Activated T-helper 2 cell treated with anti-CD3 and anti-CD28 coated beads, Interferon-gamma antibody, Interleukin-2, Interleukin-4, amounts not matched to agents 10 μg/mL and 5 μg/mL and 100 μg/mL, durations not matched to agents 14 hours and 24 hours and 36 hours (primary cell): Measurements from ENCODE around the gene SVBP. TPM values are rescaled to one million over a fixed set of nuclear protein-coding genes. Genes with fewer than 3 reads are reported as not detected.

ENCODE experiments used
- DNase-seq: peaks from one replicate; pipeline ENCODE4 v3.0.0; 2021; ENCODE audit warnings: low spot score
- H3K27ac Mint-ChIP-seq: one replicate; pipeline ENCODE4 v1.8.0; 2021; ENCODE audit warnings: mixed read lengths
- H3K27me3 Mint-ChIP-seq: one replicate; pipeline ENCODE4 v1.8.0; 2021; ENCODE audit warnings: low read depth, mixed read lengths
- H3K36me3 Mint-ChIP-seq: one replicate; pipeline ENCODE4 v1.8.0; 2021; ENCODE audit warnings: low read depth, mixed read lengths
- H3K4me1 Mint-ChIP-seq: one replicate; pipeline ENCODE4 v1.8.0; 2021; ENCODE audit warnings: low read depth, mixed read lengths
- H3K4me3 Mint-ChIP-seq: one replicate; pipeline ENCODE4 v1.8.0; 2021; ENCODE audit warnings: low read depth, mild to moderate bottlenecking, moderate library complexity, mixed read lengths
- H3K9me3 Mint-ChIP-seq: one replicate; pipeline ENCODE4 v1.8.0; 2021; ENCODE audit warnings: mixed read lengths
- intact Hi-C: fragments of 100-400 bp; cut with micrococcal nuclease; formaldehyde crosslinking; loops from one replicate; pipeline ENCODE4 v1.15.1; 2023
- total RNA-seq: library from RNA; stranded (reverse); gene quantifications from 2 replicates; pipeline ENCODE4 v1.2.3, GENCODE V29; 2022

SVBP gene
- total RNA-seq, 1 donor from 2014 or later, result 11.4 TPM

GRCh38 chr1:42835422-42835821 is 18.2 kb upstream of the SVBP start:
- Mint-ChIP-seq H3K27ac (no peak overlapping the region), H3K36me3 (no peaks in the 10 kb centered on the region), H3K4me3 (no peak overlapping the region), H3K9me3 (no peaks in the 10 kb centered on the region), H3K4me1 (no peaks in the 10 kb centered on the region), H3K27me3 (no peaks in the 10 kb centered on the region)
- no peak for DNase-seq
- intact Hi-C loops, result no loop called here

GRCh38 chr1:42834803-42835202 is 17.6 kb upstream of the SVBP start:
- Mint-ChIP-seq H3K27me3 (no peaks in the 10 kb centered on the region), H3K36me3 (no peaks in the 10 kb centered on the region), H3K27ac (no peak overlapping the region), H3K4me1 (no peaks in the 10 kb centered on the region), H3K4me3 (no peak overlapping the region), H3K9me3 (no peaks in the 10 kb centered on the region)
- intact Hi-C loops, result no loop called here
- no peak for DNase-seq

DNA sequence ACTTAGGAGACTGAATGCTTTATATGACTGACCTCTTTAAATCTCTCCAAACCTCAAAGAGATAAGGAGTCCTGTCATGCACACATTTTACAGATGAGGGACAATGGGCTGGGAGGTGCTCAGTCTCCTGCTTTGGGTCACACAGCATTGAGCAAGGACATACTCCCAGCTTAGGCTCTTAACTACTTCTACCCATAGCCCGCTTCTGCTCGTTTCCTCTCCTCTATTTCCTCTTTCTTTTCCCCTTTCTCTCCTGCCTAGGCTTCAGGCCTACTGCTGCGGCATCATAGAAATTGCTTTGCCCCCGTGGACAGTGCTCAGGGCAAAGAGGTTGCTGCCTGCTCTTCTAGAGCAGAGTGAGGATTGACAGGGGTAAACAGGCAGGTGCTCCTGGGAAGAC is 16.8 kb upstream of the SVBP start:
- no peak for DNase-seq
- Mint-ChIP-seq H3K9me3 (no peaks in the 10 kb centered on the region), H3K27ac (no peak overlapping the region), H3K27me3 (no peaks in the 10 kb centered on the region), H3K4me3 (no peak overlapping the region), H3K4me1 (no peaks in the 10 kb centered on the region), H3K36me3 (no peaks in the 10 kb centered on the region)
- intact Hi-C loops, result no loop called here

DNA sequence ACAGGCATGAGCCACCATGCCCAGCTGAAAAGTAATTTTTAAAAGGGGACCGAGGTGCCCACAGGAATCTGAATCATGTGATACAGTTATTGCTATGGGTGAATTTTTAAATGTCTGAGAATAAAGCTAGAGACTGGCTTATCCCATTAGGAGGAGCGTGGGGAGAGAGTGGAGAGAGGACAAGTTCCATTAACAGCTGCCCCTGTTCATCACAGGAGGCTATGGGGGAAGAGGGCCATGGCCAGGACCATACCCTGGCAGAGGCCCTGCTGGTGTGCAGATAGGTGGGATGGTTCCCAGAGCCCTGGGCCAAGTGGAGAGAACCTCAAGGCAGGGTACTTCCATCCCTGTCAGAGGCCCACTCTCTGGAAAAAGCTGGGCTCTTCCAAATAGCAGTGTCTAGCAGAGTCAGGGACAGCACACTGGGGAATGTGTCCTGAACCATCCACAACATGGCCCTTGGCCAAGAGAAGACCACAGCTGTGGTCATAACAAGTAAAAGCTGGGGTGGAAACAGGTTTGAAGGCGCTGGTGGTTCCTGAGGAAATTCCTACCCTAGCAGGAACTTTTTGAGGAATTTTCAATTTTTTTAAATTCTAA is 15.5 kb upstream of the SVBP start:
- H3K27ac Mint-ChIP-seq, result no peak overlapping the region
- H3K4me1 Mint-ChIP-seq, result no peaks in the 10 kb centered on the region
- no peaks in the 10 kb centered on the region for H3K9me3 Mint-ChIP-seq
- no peak for DNase-seq
- H3K36me3 Mint-ChIP-seq, result no peaks in the 10 kb centered on the region
- H3K4me3 Mint-ChIP-seq, result no peak overlapping the region
- H3K27me3 Mint-ChIP-seq, result no peaks in the 10 kb centered on the region
- intact Hi-C loops, result no loop called here

DNA sequence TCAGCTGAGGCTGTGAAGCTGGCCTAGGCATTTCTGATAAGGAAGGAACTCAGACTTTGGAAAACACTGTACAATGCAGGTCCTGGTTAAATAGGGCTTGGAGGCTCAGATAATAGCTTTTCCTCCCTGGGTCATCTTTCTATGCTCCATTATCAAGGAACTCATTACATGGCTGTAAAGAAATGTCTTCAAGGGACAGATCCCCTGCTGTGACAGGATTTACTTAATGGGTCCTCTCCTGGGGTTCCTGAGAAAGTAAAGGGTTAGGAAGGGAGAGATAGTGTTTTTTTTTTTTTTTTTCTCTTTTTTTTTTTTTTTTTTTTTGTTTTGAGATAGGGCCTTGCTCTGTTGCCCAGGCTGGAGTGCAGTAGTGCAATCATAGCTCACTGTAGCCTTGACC is 14.1 kb upstream of the SVBP start:
- Mint-ChIP-seq H3K9me3 (no peaks in the 10 kb centered on the region), H3K27me3 (no peaks in the 10 kb centered on the region), H3K4me1 (no peaks in the 10 kb centered on the region), H3K27ac (no peak overlapping the region), H3K4me3 (no peak overlapping the region), H3K36me3 (no peaks in the 10 kb centered on the region)
- no peak for DNase-seq
- intact Hi-C loops, result no loop called here

DNA sequence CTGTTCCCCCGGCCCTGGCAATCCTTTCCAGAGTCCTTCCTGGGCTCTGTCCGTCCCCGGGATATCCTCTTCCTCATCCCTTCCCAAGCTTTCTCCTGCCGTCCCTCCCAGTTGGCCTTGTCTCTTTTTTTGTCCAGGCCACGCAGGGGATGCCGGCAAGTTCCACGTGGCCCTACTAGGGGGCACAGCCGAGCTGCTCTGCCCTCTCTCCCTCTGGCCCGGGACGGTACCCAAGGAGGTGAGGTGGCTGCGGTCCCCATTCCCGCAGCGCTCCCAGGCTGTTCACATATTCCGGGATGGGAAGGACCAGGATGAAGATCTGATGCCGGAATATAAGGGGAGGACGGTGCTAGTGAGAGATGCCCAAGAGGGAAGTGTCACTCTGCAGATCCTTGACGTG is 13.4 kb upstream of the SVBP start:
- no peaks in the 10 kb centered on the region for H3K9me3 Mint-ChIP-seq
- intact Hi-C loops, result no loop called here
- no peak overlapping the region for H3K27ac Mint-ChIP-seq
- no peak for DNase-seq
- no peaks in the 10 kb centered on the region for H3K36me3 Mint-ChIP-seq
- H3K27me3 Mint-ChIP-seq, result no peaks in the 10 kb centered on the region
- no peak overlapping the region for H3K4me3 Mint-ChIP-seq
- H3K4me1 Mint-ChIP-seq, result no peaks in the 10 kb centered on the region

GRCh38 chr1:42825036-42825851 is 8.0 kb upstream of the SVBP start:
- Mint-ChIP-seq H3K4me1 (peaks cover 10% of the 10 kb centered on the region), H3K4me3 (no peak overlapping the region), H3K27me3 (no peaks in the 10 kb centered on the region), H3K27ac (no peak overlapping the region), H3K9me3 (no peaks in the 10 kb centered on the region), H3K36me3 (peaks cover 6% of the 10 kb centered on the region)
- intact Hi-C loops, result no loop called here
- DNase-seq, result no peak

GRCh38 chr1:42824481-42825035 is 7.4 kb upstream of the SVBP start:
- DNase-seq, result no peak
- H3K36me3 Mint-ChIP-seq, result peaks cover 6% of the 10 kb centered on the region
- intact Hi-C loops, result no loop called here
- peaks cover 10% of the 10 kb centered on the region for H3K4me1 Mint-ChIP-seq
- H3K4me3 Mint-ChIP-seq, result no peak overlapping the region
- H3K27ac Mint-ChIP-seq, result no peak overlapping the region
- no peaks in the 10 kb centered on the region for H3K9me3 Mint-ChIP-seq
- no peaks in the 10 kb centered on the region for H3K27me3 Mint-ChIP-seq

GRCh38 chr1:42822800-42823392 is 5.7 kb upstream of the SVBP start:
- Mint-ChIP-seq H3K36me3 (peaks cover 6% of the 10 kb centered on the region), H3K4me1 (peaks cover 15% of the 10 kb centered on the region), H3K4me3 (no peak overlapping the region), H3K27me3 (no peaks in the 10 kb centered on the region), H3K9me3 (no peaks in the 10 kb centered on the region), H3K27ac (peak overlapping the region; percentile 22)
- no peak for DNase-seq
- intact Hi-C loops, result no loop called here

GRCh38 chr1:42821690-42822089 is 4.5 kb upstream of the SVBP start:
- Mint-ChIP-seq H3K27ac (no peak overlapping the region), H3K4me1 (peaks cover 20% of the 10 kb centered on the region), H3K9me3 (no peaks in the 10 kb centered on the region), H3K4me3 (no peak overlapping the region), H3K27me3 (no peaks in the 10 kb centered on the region), H3K36me3 (peaks cover 6% of the 10 kb centered on the region)
- intact Hi-C loops, result no loop called here
- no peak for DNase-seq

GRCh38 chr1:42820813-42821212 is 3.6 kb upstream of the SVBP start:
- H3K4me1 Mint-ChIP-seq, result peaks cover 27% of the 10 kb centered on the region
- peaks cover 11% of the 10 kb centered on the region for H3K36me3 Mint-ChIP-seq
- H3K27me3 Mint-ChIP-seq, result no peaks in the 10 kb centered on the region
- DNase-seq, result no peak
- no peak overlapping the region for H3K27ac Mint-ChIP-seq
- H3K4me3 Mint-ChIP-seq, result no peak overlapping the region
- intact Hi-C loops, result no loop called here
- no peaks in the 10 kb centered on the region for H3K9me3 Mint-ChIP-seq

DNA sequence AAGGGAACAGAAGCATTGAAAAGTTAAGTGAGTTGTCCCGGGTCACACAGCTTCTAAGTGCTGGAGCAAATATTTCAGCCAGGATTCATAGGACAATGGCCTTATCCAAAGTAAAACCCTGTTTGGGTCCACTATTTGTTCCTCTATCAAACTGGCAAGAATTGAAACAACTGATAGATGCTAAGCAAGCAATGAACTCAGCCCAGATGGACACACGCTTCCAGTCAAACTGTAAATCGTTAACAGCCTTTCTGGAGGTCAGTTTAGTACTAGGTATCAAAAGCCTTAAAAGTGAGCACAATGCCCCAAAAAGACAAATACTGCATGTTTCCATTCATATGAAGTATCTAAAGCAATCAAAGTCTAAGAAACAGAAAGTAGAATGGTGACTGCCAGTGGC is 779 bp upstream of the SVBP start:
- H3K27ac Mint-ChIP-seq, result no peak overlapping the region
- peaks cover 26% of the 10 kb centered on the region for H3K4me1 Mint-ChIP-seq
- H3K4me3 Mint-ChIP-seq, result peak overlapping the region; percentile 54
- intact Hi-C loops, result loop anchor here (1.0 to 2.0 kb wide), 3 partner anchors 28 to 141 kb away; partner anchors contain the start of genes C1orf50, P3H1, SLC2A1 and ZNF691
- no peaks in the 10 kb centered on the region for H3K9me3 Mint-ChIP-seq
- DNase-seq, result no peak
- H3K27me3 Mint-ChIP-seq, result no peaks in the 10 kb centered on the region
- H3K36me3 Mint-ChIP-seq, result peaks cover 13% of the 10 kb centered on the region

DNA sequence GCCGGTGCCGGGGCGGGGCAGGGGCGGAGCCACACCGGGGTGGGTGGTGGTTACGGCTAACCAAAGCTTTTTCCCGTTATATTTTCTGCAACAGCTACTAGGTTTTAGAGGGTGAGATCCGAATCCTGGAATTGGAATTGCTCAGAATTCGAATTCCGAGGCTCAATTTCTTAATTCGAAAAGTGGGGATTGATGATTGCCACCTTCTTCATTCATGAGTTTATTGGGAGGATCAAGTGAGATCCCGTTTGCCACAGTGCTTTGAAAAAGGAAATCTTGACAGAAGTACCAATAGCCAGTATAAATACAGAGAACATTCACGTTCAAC is 207 bp upstream of the SVBP start:
- peaks cover 22% of the 10 kb centered on the region for H3K4me1 Mint-ChIP-seq
- H3K36me3 Mint-ChIP-seq, result peaks cover 8% of the 10 kb centered on the region
- H3K27me3 Mint-ChIP-seq, result no peaks in the 10 kb centered on the region
- H3K9me3 Mint-ChIP-seq, result no peaks in the 10 kb centered on the region
- intact Hi-C loops, result loop anchor here (1.0 to 2.0 kb wide), 3 partner anchors 29 to 141 kb away; partner anchors contain the start of genes C1orf50, P3H1, SLC2A1 and ZNF691
- H3K27ac Mint-ChIP-seq, result peak overlapping the region; percentile 11
- H3K4me3 Mint-ChIP-seq, result peak overlapping the region; percentile 63
- no peak for DNase-seq
